Measurements from ENCODE around the gene LRRC23. TPM values are rescaled to one million over a fixed set of nuclear protein-coding genes. Genes with fewer than 3 reads are reported as not detected.
"Not testable (repeated sequence)": the region's sequence is repeated elsewhere in the genome, so short reads cannot be mapped to it uniquely, and the experiment has no call there.

Gene LRRC23
- total RNA-seq, 3 donors from 2014 or later (not counting 1 experiment from before 2014, with no cell fraction given): 8.1 to 16.8 (median 9.8) TPM

GRCh38 chr12:6871052-6871957, 33.3 kb upstream of the LRRC23 start:
- ATAC-seq: no peak
- intact Hi-C loops (cut with micrococcal nuclease): no loop called here

GRCh38 chr12:6872073-6873048, 32.3 kb upstream of the LRRC23 start:
- peak overlapping the region; percentile 93 for H3K4me3 Mint-ChIP-seq
- no peaks in the 10 kb centered on the region for H3K36me3 Mint-ChIP-seq
- peaks cover 54% of the 10 kb centered on the region for H3K4me1 ChIP-seq (ENCODE audit: control insufficient read depth, insufficient read depth, low read length)
- intact Hi-C loops (cut with micrococcal nuclease): loop anchor here (1.0 to 2.0 kb wide), 8 partner anchors 19 to 146 kb away; partner anchors contain the start of genes EMG1, ENO2, LPCAT3 and LRRC23
- no peaks in the 10 kb centered on the region for H3K27me3 Mint-ChIP-seq (ENCODE audit: low read depth in 2 of 2)
- H3K27ac ChIP-seq (ENCODE audit: low read length): peak overlapping the region; percentile 63
- H3K9me3 ChIP-seq (ENCODE audit: control insufficient read depth, insufficient read depth, low read length): no peaks in the 10 kb centered on the region
- peak; percentile 47 to 65 (median 48) for ATAC-seq
- peak overlapping the region; percentile 81 for H3K4me3 ChIP-seq (ENCODE audit: low read length)
- H3K27me3 ChIP-seq (ENCODE audit: control insufficient read depth, insufficient read depth, low read length): no peaks in the 10 kb centered on the region
- WGBS (ENCODE audit: insufficient coverage): 3% methylated on average over 40 of the region's 40 CpGs
- H3K9me3 Mint-ChIP-seq: no peaks in the 10 kb centered on the region
- peak overlapping the region; percentile 87 to 94 for H3K27ac Mint-ChIP-seq
- peaks cover 19% of the 10 kb centered on the region for H3K36me3 ChIP-seq (ENCODE audit: control insufficient read depth, insufficient read depth, low read length)
- peaks cover 44 to 61% of the 10 kb centered on the region in 2 donors for H3K4me1 Mint-ChIP-seq
- TF ChIP-seq CTCF (IDR thresholded peaks at IDR 0.05): peak; percentile 93
- peak; percentile 89 to 93 for DNase-seq

More at GRCh38 chr12:6871052-6871957, 33.3 kb upstream of the LRRC23 start:
- H3K4me3 Mint-ChIP-seq: peak overlapping the region; percentile 93
- no peak for TF ChIP-seq CTCF (IDR thresholded peaks at IDR 0.05)
- Histone ChIP-seq H3K4me1 (ENCODE audit: control insufficient read depth, insufficient read depth, low read length) (peaks cover 62% of the 10 kb centered on the region), H3K27ac (ENCODE audit: low read length) (peak overlapping the region; percentile 4), H3K27me3 (ENCODE audit: control insufficient read depth, insufficient read depth, low read length) (no peaks in the 10 kb centered on the region), H3K9me3 (ENCODE audit: control insufficient read depth, insufficient read depth, low read length) (no peaks in the 10 kb centered on the region), H3K4me3 (ENCODE audit: low read length) (no peak overlapping the region), H3K36me3 (ENCODE audit: control insufficient read depth, insufficient read depth, low read length) (peaks cover 19% of the 10 kb centered on the region)
- H3K27ac Mint-ChIP-seq: peak overlapping the region; percentile 87 to 94
- DNase-seq: peak in 1 of 2 donors; percentile 49
- H3K36me3 Mint-ChIP-seq: no peaks in the 10 kb centered on the region
- 75% methylated on average over 11 of the region's 12 CpGs for WGBS (ENCODE audit: insufficient coverage)
- H3K27me3 Mint-ChIP-seq (ENCODE audit: low read depth in 2 of 2): no peaks in the 10 kb centered on the region
- H3K9me3 Mint-ChIP-seq: no peaks in the 10 kb centered on the region
- H3K4me1 Mint-ChIP-seq: peaks cover 44 to 64% of the 10 kb centered on the region in 2 donors

- Histone ChIP-seq H3K27ac (ENCODE audit: low read length) (peak within 1 kb of the TSS; percentile 63), H3K9me3 (ENCODE audit: control insufficient read depth, insufficient read depth, low read length) (no peaks in the 10 kb centered on the region), H3K27me3 (ENCODE audit: control insufficient read depth, insufficient read depth, low read length) (no peaks in the 10 kb centered on the region), H3K4me3 (ENCODE audit: low read length) (peak within 1 kb of the TSS; percentile 81), H3K36me3 (ENCODE audit: control insufficient read depth, insufficient read depth, low read length) (peaks cover 19% of the 10 kb centered on the region), H3K4me1 (ENCODE audit: control insufficient read depth, insufficient read depth, low read length) (peaks cover 50% of the 10 kb centered on the region)
- no peak for TF ChIP-seq CTCF (IDR thresholded peaks at IDR 0.05)
- peak within 1 kb of the TSS; percentile 93 for H3K4me3 Mint-ChIP-seq
- intact Hi-C loops (cut with micrococcal nuclease): loop anchor here (1.0 to 2.0 kb wide), 7 partner anchors 18 to 145 kb away; partner anchors contain the start of genes EMG1, ENO2, LPCAT3 and LRRC23
- DNase-seq (peak; percentile 99 to 100), ATAC-seq (peak; percentile 87 to 99 (median 91))
- H3K9me3 Mint-ChIP-seq: no peaks in the 10 kb centered on the region
- under 1% methylated on average over 66 of the region's 66 CpGs for WGBS (ENCODE audit: insufficient coverage)
- H3K4me1 Mint-ChIP-seq: peaks cover 41 to 56% of the 10 kb centered on the region in 2 donors
- peak within 1 kb of the TSS; percentile 87 to 94 for H3K27ac Mint-ChIP-seq
- no peaks in the 10 kb centered on the region for H3K36me3 Mint-ChIP-seq
- H3K27me3 Mint-ChIP-seq (ENCODE audit: low read depth in 2 of 2): no peaks in the 10 kb centered on the region
Observed at GRCh38 chr12:6873094-6874014, 31.3 kb upstream of the LRRC23 start, which contains the start of gene SPSB2. Gene SPSB2 (minus strand): TSS chr12:6873303. CDS start chr12:6872901, 402 bp downstream.

GRCh38 chr12:6874015-6874368, 30.6 kb upstream of the LRRC23 start:
- H3K4me3 Mint-ChIP-seq: peak overlapping the region; percentile 89
- H3K9me3 ChIP-seq (ENCODE audit: control insufficient read depth, insufficient read depth, low read length); ATAC-seq; H3K36me3 Mint-ChIP-seq; H3K9me3 Mint-ChIP-seq; H3K27me3 ChIP-seq (ENCODE audit: control insufficient read depth, insufficient read depth, low read length); intact Hi-C loops (cut with micrococcal nuclease); DNase-seq; H3K27me3 Mint-ChIP-seq (ENCODE audit: low read depth in 2 of 2): not testable (repeated sequence)
- Histone ChIP-seq H3K4me3 (ENCODE audit: low read length) (peak overlapping the region; percentile 51), H3K4me1 (ENCODE audit: control insufficient read depth, insufficient read depth, low read length) (peaks cover 43% of the 10 kb centered on the region), H3K27ac (ENCODE audit: low read length) (peak overlapping the region; percentile 63), H3K36me3 (ENCODE audit: control insufficient read depth, insufficient read depth, low read length) (peaks cover 19% of the 10 kb centered on the region)
- peak overlapping the region; percentile 87 to 94 for H3K27ac Mint-ChIP-seq
- peaks cover 35 to 49% of the 10 kb centered on the region in 2 donors for H3K4me1 Mint-ChIP-seq
- WGBS (ENCODE audit: insufficient coverage): 56% methylated on average over 9 of the region's 9 CpGs
